Right lobe of liver (tissue), 6 donors: Measurements from ENCODE around the gene TEX52. TPM values are rescaled to one million over a fixed set of nuclear protein-coding genes. Genes with fewer than 3 reads are reported as not detected.

Experiments
- ATAC-seq, 4 donors: fragments of 200-7000 bp; cut with Tn5 transposase; one replicate each; pipeline ENCODE4 v1.9.1; 2020; ENCODE audit warnings: mild to moderate bottlenecking in 4 of 4, moderate library complexity in 4 of 4
- DNase-seq, 3 donors: peaks; one replicate each; pipeline ENCODE4 v3.0.0-alpha.2; 2020
- H3K27ac ChIP-seq, 3 donors: fragments of 200-600 bp; one replicate each; pipeline ENCODE4 v1.8.0; 2022
- H3K27me3 ChIP-seq, 2 donors: fragments of 200-600 bp; one replicate each; pipeline ENCODE4 v1.8.0; 2022
- H3K36me3 ChIP-seq, 4 donors: fragments of 200-600 bp; sonication (generic) in 1 of 4; one replicate each; pipeline versions ENCODE4 v1.5.1 to v1.8.0; 2017 to 2022; ENCODE audit warnings: control low read depth in 1 of 4
- H3K4me1 ChIP-seq, 4 donors: fragments of 200-600 bp; sonication (generic) in 1 of 4; one replicate each; pipeline versions ENCODE4 v1.5.1 to v1.8.0; 2017 to 2022; ENCODE audit warnings: control low read depth in 1 of 4
- H3K4me3 ChIP-seq, 3 donors: fragments of 200-600 bp; one replicate each; pipeline ENCODE4 v1.8.0; 2022
- H3K9me3 ChIP-seq, 4 donors: fragments of 200-600 bp; sonication (generic) in 1 of 4; one replicate each; pipeline versions ENCODE4 v1.5.1 to v1.8.0; 2017 to 2022; ENCODE audit warnings: control low read depth in 1 of 4
- POLR2A ChIP-seq: fragments of 450-650 bp; IDR thresholded peaks from one replicate; pipeline ENCODE4 v1.6.1; 2017; ENCODE audit warnings: antibody characterized with exemption, mild to moderate bottlenecking
- WGBS: methylation state at CpG from one replicate; pipeline ENCODE4 v1.1.6; 2018; ENCODE audit warnings: low coverage, low lambda C conversion rate; ENCODE audit not compliant: insufficient coverage; ENCODE audit errors: missing lambda C conversion rate; 5-methylcytosine and 5-hydroxymethylcytosine counted together
- intact Hi-C, 2 donors: fragments of 100-400 bp; cut with DNase I; formaldehyde crosslinking; loops; one replicate each; pipeline versions ENCODE4 v1.11.2 to v1.14.1; 2022
- total RNA-seq, 6 experiments: library from RNA; depleted of rRNA in 2 of 6; stranded (reverse); fragments of >200 nt in 2 of 6; fragmentation: NEBNext Ultra II Directional in 3 of 6; extraction: Animal tissue kit (Norgen Biotek cat#: 25700) in 3 of 6; gene quantifications; one replicate each; pipeline versions ENCODE4 v1.1.0 to v1.2.4, GENCODE V29; 2016 to 2023
- TF ChIP-seq, protein P1 (sequence below), 4 donors: fragments of 200-600 bp in 3 of 4; fragments of 450-650 bp in 1 of 4; IDR thresholded peaks; one replicate each; pipeline versions ENCODE4 v1.5.1 to v1.8.0; 2016 to 2022; ENCODE audit warnings: antibody characterized with exemption in 4 of 4, mild to moderate bottlenecking in 2 of 4
- donor health status: DM: no; HTN: yes; CAD: no.
- donor health status: DM: no; HTN: no; CAD: no.
- donor health status: DM: no; HTN: no; CAD: no.
- donor health status: DM: no; HTN: yes; CAD: no.
- donor health status: DM: no; HTN: yes; CAD: no.

Gene TEX52
- total RNA-seq, 6 experiments from 2014 or later = not detected

DNA sequence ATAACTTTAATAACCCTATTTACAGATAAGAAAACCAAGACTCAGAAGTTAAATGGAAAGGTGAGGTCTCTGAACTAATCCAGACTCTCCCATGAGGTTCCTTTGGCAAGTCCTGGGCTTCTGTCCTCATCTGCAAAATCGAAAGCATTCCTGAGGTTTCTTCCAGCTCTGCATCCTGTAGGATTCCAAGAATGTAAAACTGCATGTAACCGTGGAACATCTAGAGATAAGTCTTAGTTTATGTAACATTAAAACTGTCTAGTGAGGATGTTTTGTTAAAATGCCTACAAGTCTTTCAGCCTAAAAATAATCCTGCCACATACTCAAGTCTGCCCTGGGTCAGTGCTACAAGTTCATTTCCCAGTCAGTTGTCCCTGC is 51.7 kb downstream of the TEX52 start:
- H3K4me1 ChIP-seq = peaks cover 0 to 4% (median 0%) of the 10 kb centered on the region in 4 donors
- peaks cover 4 to 51% (median 23%) of the 10 kb centered on the region in 4 donors for H3K36me3 ChIP-seq
- no peaks in the 10 kb centered on the region for H3K27me3 ChIP-seq
- 42% methylated on average over 2 of the region's 2 CpGs for WGBS
- intact Hi-C loops = no loop called here
- no peaks in the 10 kb centered on the region for H3K9me3 ChIP-seq
- TF ChIP-seq POLR2A = no peak
- TF ChIP-seq, protein P1, sequence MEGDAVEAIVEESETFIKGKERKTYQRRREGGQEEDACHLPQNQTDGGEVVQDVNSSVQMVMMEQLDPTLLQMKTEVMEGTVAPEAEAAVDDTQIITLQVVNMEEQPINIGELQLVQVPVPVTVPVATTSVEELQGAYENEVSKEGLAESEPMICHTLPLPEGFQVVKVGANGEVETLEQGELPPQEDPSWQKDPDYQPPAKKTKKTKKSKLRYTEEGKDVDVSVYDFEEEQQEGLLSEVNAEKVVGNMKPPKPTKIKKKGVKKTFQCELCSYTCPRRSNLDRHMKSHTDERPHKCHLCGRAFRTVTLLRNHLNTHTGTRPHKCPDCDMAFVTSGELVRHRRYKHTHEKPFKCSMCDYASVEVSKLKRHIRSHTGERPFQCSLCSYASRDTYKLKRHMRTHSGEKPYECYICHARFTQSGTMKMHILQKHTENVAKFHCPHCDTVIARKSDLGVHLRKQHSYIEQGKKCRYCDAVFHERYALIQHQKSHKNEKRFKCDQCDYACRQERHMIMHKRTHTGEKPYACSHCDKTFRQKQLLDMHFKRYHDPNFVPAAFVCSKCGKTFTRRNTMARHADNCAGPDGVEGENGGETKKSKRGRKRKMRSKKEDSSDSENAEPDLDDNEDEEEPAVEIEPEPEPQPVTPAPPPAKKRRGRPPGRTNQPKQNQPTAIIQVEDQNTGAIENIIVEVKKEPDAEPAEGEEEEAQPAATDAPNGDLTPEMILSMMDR (IDR thresholded peaks at IDR 0.05) = no peak
- no peak overlapping the region for H3K27ac ChIP-seq
- H3K4me3 ChIP-seq = no peak overlapping the region
- DNase-seq = no peak
- ATAC-seq = peak in 1 of 4 donors; percentile 22

GRCh38 chr12:2804393-2805142 is 52.3 kb downstream of the TEX52 start:
- peaks cover 4 to 57% (median 29%) of the 10 kb centered on the region in 4 donors for H3K36me3 ChIP-seq
- WGBS = 39% methylated on average over 5 of the region's 5 CpGs
- H3K27me3 ChIP-seq = no peaks in the 10 kb centered on the region
- no peaks in the 10 kb centered on the region for H3K9me3 ChIP-seq
- DNase-seq (peak in 2 of 3 donors; percentile 62), ATAC-seq (peak; percentile 59 to 75 (median 66))
- H3K27ac ChIP-seq = no peak overlapping the region
- intact Hi-C loops = no loop called here
- TF ChIP-seq, protein P1 (IDR thresholded peaks at IDR 0.05) = no peak
- no peak for TF ChIP-seq POLR2A
- no peak overlapping the region for H3K4me3 ChIP-seq
- peaks cover 0 to 4% (median 0%) of the 10 kb centered on the region in 4 donors for H3K4me1 ChIP-seq

DNA sequence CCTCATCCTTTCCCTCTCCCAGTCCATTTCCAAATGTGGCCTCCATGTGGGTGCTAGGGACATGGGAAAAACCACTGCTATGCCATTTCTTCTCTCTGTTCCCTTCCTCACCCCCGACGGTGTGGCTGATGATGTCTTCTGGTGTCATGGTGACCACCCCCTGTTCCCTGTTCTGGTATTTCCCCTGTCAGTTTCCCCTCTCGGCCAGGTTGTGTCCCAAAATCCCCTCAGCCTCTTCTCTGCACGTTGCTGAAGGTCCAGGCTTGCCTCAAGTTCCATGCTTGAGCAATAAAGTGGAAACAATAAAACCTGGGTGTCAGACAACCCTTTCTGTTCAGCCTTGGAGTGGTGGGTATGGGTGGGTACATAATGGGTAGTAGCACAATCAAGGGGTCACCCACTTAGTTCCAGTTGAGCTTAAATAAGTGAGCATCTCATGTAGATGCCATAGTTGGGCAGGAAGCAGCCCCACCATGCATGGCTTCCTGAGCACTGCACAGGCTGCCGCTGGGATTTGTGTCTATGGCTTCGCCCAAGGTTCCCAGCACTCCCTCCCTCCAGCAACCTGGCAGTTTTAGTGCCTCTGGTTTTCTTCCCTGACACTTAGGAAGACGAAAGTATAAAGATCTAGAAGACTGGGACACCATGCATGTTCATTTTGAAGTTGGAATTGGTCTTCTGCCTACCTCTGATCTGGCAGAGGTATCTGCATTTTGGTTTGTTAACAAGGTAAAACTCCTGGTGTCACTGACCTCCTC is 53.0 kb downstream of the TEX52 start:
- Histone ChIP-seq H3K36me3 (peaks cover 9 to 64% (median 33%) of the 10 kb centered on the region in 4 donors), H3K4me3 (no peak overlapping the region), H3K27me3 (no peaks in the 10 kb centered on the region), H3K4me1 (peaks cover 0 to 4% (median 0%) of the 10 kb centered on the region in 4 donors), H3K27ac (peak overlapping the region in 1 of 3 donors; percentile 8), H3K9me3 (no peaks in the 10 kb centered on the region)
- peak in 1 of 4 donors; percentile 12 for ATAC-seq
- no peak for DNase-seq
- TF ChIP-seq POLR2A = no peak
- TF ChIP-seq, protein P1 (IDR thresholded peaks at IDR 0.05) = no peak
- intact Hi-C loops = no loop called here
- WGBS = 69% methylated on average over 5 of the region's 7 CpGs

DNA sequence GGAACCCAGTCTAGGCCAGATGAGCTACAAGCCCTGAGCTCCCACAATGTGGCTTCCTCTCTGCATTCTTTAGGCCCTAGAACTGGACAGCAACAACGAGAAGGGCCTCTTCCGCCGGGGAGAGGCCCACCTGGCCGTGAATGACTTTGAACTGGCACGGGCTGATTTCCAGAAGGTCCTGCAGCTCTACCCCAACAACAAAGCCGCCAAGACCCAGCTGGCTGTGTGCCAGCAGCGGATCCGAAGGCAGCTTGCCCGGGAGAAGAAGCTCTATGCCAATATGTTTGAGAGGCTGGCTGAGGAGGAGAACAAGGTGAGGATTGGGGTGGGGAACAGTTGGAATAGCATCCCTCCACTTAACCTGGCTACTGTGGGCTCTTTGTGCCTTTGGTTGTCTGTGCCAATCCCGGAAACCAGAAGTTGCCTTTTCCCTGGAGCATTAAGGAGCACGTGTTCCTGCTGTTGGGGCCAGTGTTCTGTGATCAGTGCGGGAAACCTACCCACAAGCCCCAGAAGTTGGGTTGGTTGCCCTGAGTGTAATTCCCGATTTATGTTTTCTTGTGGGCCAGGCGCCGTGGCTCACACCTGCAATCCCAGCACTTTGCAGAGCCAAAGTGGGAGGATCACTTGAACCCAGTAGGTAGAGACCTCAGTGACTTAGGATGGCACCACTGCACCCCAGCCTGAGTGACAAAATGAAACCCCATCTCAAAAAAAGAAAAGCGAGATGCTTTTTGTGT is 55.6 kb downstream of the TEX52 start:
- intact Hi-C loops = no loop called here
- Histone ChIP-seq H3K9me3 (no peaks in the 10 kb centered on the region), H3K27me3 (no peaks in the 10 kb centered on the region), H3K4me3 (no peak overlapping the region), H3K4me1 (peaks cover 0 to 22% (median 7%) of the 10 kb centered on the region in 4 donors), H3K36me3 (peaks cover 13 to 86% (median 40%) of the 10 kb centered on the region in 4 donors), H3K27ac (no peak overlapping the region)
- ATAC-seq (no peak), DNase-seq (no peak)
- 69% methylated on average over 12 of the region's 16 CpGs for WGBS
- TF ChIP-seq, protein P1 (IDR thresholded peaks at IDR 0.05) = no peak
- TF ChIP-seq POLR2A = no peak
